Hematopoietic multipotent progenitor cell (in vitro differentiated cells): Measurements from ENCODE around the gene MYO1D. TPM values are rescaled to one million over a fixed set of nuclear protein-coding genes. Genes with fewer than 3 reads are reported as not detected.
A peak's percentile ranks its signal among the peaks of the same experiment; 100 is the strongest.
"Not testable (repeated sequence)": the region's sequence is repeated elsewhere in the genome, so short reads cannot be mapped to it uniquely, and the experiment has no call there.

ENCODE experiments used
- DNase-seq, 3 donors: peaks; one replicate each; pipeline ENCODE4 v3.0.0-alpha.2; 2011 to 2015; ENCODE audit warnings: low read depth in 2 of 3, low spot score in 2 of 3
- total RNA-seq: library from RNA; depleted of rRNA; stranded (reverse); fragments of >200 nt; gene quantifications from one replicate; pipeline ENCODE4 v1.2.3, GENCODE V29; 2012

MYO1D gene
- total RNA-seq, 1 donor = 8.1 TPM

DNA sequence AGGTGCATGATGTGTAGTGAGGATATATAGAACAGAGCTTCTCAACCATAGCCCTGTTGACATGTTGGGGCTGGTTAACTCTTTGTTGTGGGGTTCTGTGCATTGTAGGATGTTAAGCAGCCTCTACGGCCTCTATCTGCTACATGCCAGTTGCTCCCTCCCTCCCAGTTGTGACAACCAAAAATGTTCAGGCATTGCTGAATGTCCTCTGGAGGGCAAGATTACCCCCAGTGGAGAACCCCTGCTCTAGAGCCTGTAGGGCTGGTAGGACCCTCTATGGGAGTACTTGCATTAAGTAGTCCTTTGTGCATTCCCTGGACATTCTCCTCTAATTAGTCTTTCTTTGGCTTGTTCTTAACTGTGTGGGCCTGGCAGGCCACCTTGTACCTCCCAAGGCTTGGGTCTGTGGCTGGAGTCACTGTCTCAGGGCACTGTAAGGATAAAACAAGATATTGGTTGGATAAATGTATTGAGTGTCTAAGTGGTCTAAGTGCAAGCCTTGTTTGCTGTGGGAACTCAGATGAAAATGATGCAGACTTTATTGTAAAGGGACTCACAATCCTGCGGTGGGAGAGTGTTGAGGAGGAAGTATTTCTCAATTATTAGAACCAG is 19.8 kb upstream of the MYO1D start:
- DNase-seq = no peak

DNA sequence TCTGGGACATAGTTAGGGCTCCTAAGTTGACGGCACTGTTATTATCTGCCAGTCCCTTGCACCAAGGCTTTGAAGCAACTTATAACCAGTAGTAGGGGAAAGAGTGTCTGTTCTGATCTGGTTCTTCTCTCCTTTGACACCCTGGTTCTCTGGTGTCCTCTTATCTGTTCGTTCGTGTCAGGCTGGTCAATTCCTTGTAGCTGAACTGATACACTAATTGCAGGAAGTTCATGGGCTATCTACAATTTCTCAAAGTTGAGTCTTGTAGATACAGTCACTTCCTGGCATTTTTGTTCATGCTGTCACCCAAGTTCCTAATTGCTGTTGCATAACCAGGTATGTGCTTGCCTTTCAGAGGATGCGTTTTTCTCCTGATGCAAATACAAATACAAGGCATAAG is 17.3 kb upstream of the MYO1D start:
- DNase-seq = no peak

DNA sequence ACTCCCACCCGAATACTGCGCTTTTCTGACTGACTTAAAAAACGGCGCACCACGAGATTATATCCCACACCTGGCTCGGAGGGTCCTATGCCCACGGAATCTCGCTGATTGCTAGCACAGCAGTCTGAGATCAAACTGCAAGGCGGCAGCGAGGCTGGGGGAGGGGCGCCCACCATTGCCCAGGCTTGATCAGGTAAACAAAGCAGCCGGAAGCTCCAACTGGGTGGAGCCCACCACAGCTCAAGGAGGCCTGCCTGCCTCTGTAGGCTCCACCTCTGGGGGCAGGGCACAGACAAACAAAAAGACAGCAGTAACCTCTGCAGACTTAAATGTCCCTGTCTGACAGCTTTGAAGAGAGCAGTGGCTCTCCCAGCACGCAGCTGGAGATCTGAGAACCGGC is 10.5 kb upstream of the MYO1D start:
- DNase-seq = not testable (repeated sequence)

DNA sequence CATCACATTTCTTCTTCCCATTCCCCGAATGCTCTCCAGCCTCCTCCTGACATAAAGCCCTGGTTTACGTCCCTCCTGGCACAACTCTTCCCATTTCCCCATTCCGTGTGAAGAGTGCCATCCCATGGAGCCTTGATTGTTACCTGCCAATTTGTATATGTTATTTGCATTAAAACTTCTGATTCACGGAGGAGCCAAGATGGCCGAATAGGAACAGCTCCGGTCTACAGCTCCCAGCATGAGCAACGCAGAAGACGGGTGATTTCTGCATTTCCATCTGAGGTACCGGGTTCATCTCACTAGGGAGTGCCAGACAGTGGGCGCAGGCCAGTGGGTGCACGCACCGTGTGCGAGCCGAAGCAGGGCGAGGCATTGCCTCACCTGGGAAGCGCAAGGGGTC is 10.0 kb upstream of the MYO1D start:
- DNase-seq = not testable (repeated sequence)

DNA sequence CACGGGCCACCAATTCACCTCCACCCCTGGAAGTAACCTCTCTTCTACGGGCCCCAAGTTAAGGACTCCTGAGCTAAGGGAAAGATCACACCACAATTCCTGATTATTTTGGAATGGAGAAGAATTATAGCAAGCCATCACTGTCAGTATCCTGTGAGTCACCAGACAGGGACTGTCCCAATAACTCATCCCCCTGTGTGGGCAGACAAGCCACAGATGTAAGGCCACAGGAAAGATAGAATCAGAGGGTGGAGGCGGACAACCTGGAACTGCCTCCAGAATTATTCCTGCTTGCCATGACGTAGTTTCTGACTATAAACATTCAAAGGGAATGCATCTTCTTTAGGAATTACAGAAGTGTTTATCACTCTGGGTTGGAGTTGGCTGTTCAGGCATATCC is 5.8 kb upstream of the MYO1D start:
- no peak for DNase-seq

DNA sequence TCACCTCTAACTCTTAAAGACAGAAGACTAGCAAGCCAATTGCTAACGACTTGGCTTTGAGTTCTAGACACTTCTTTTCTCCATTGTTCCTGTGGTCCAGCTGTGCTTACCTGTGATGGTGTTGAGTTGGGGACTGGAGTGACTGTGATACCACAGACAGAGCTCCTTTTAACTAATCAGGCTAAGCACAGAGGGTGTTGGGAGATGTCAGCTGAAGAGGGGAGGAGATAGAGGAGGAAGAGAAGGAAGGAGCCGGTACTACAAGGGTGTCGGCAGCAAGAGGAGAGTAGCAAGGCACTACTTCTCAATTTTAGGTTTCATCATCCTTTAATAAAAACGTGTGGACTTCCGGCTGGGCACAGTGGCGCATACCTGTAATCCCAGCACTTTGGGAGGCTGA is 5.1 kb upstream of the MYO1D start:
- no peak for DNase-seq

DNA sequence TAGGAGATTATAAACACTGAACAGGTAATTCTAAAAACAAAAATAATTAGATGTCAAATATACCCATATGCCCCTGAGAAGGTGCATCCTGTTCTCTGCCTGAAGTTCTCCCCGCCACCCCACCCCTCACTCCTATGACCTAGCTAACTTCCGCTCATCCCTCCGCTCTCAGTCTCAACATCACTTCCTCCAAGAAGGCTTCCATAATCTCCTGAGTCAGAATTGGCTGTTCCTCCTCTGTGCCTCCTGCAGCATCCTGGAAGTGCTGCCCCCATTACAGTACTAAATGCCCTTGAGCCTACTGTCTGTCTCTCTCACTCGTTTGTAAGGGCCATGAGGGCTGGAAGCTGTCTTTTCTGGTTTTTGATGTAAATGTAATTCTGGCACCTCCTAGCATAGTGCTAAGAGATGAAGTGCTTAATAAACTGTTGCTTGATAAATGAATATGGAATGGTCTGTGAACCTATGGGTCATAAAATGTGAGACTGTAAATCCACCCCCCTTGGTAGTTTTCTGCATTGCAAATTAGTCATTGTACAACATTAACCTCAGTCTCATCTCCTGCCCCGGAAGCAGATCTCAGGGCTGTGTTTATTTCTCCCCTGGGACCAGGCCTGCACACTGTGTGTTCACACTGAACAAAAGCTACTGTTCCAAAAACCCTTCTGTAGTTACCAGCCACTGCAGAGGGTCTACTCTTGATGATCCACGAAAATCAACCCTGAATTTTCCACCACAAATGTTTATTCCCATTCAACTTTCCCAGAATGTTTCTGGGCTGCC is 3.9 kb upstream of the MYO1D start:
- DNase-seq = no peak

DNA sequence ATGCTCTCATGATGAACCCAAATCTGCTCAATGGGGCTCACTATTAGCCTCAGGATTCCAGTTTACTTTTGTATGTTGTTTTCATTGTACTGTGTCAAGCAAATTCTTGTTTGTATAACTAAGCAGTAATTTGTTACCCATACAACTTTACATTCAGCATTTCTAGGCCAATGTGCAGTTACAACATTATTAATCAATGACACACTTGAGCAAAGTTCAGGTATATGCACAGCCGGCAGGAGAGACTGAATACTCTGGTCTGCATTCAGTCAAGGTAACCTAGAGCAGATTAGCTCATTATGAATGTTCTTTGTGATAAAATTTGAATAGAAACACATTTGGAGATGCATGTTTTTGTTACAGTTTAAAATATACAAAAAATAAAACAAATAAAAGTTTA is 2.2 kb upstream of the MYO1D start:
- DNase-seq = no peak

DNA sequence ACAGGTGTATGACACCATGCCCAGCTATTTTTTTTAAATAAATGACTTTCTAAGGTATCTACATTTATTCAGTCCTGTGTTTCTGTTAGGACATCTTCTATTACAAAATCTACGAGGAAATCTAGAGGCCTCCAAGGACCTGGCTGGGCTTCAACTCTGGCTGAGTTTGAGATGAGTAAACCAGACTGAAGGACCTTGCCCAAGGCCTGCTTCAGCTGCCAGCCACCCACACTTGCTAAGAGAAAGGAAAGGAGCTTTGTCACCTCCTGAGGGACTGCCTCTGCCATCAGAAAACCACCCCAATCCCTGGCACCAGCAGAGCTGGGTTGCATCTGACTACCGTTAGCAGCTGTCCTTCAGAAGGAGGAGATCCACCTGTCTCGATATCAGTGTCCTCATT is 1.3 kb upstream of the MYO1D start:
- DNase-seq = no peak

DNA sequence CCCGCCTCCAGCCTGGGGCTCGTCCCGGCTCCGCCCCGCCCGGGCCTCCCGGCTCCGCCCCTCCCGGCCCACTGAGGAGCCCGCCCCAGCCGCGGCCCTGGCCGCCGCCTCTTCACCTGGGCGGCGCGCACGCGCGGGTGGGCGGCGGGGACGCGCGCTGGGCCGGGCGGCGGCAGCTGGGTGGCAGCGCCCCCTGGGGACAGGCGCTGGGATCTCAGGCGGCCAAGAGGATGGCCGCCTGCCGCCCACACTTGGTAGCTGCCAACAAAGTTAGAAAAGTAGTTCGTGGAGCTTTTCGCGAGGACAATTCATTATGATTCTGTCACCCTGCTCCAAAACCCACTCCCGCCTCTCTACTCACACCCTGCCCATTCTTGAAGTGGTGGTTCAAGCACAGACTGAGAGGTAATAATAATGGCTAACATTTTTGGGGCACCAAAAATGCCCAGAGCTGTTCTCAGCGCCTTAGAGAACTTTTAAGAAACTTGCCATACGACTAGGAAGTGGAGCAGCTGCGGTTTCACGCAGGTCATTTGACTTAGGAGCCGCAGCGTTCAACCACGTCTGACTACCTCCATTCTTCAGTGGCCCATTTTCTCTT is 340 bp upstream of the MYO1D start:
- peak; percentile 89 to 93 (median 90) for DNase-seq

DNA sequence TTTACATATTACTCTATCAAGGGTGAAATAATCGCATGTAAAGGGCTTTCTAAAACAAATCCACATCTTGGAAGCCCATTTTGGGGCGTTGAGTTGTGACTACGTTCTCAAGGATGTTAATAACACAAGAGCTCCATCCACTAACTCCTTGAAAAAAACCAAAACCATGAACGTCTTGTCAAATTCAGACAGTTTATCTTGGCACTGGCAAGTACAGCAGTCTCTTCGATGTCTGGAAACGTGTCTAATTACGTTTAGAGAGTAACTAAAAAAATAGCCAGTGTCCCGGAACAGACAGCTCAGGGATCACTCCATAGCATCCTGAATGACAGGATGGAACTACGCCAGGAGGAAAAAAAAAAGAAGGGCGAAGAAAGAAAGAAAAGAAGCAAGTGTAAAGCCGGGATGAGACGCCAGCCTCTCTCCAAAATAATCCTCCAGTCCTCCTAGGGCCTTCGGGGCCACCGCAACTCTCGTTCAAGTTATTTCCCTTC is 954 bp downstream of the MYO1D start:
- DNase-seq = peak in 1 of 3 donors; percentile 21

DNA sequence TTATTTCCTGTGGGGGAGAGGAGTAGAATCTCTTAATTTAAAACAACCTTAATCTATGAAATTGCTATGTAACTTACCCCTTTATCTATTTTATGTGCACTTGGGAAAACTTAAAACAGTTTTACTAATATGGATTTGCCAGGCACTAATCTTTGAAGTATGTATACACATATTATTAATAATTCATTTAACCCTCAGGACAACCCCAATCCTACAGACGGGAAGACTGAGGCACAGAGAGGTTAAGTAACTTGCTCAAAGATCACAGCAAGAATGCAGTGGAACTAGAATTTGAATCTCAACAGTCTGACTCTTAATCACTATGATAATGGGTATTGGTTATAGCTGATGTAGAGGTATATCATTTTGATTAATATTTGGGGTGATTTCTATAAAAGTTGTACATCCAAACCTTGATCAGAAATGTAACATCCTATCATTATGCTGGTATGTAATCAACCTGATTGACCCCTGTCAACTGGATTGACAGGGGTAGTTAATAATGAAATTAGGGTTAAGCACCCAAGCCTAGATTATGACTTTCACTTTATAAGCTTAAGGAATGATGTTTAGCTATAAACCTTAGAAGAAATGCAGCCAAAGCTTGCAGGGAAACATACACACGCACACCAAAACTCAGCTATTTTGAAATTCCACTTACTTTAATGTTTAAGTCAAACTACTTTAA is 1.6 kb downstream of the MYO1D start:
- DNase-seq = no peak

DNA sequence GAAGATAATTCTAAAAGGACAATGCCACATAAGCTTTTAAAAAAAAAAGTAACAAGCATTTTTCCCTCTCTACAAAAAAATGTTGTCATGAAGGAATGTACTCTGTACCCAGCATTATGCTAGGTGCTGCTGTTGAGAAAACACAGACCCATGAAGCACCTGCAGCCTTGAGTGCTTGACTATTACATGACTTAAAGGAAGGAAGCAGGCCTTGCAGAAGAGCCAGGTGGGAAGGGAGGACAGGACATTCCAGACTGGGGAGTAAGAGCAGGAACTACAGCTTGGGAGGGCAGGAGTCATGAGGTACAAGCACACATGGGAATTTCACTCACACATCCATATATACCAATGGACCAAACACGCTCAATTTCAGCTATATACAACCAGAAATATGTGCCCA is 3.8 kb downstream of the MYO1D start:
- no peak for DNase-seq

DNA sequence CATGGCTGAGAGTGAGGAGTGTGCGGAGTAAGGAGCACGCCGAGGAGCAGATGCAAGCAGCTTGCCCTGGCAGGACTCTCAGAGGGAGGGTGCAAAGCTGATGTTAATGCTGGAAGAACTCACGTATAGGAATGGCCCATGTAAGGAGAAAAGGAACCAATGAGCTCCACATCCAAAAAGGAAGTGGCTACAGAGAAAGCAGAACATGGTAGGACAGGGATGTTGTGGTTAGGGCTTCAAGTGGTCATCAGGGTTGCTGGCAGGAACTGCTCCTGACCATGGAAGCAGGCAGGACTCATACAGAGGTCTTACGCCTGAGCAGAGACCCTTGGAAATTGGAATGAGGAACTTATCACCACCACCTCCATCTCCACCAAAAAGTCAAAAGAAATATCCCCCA is 5.2 kb downstream of the MYO1D start:
- DNase-seq = peak in 1 of 3 donors; percentile 4

DNA sequence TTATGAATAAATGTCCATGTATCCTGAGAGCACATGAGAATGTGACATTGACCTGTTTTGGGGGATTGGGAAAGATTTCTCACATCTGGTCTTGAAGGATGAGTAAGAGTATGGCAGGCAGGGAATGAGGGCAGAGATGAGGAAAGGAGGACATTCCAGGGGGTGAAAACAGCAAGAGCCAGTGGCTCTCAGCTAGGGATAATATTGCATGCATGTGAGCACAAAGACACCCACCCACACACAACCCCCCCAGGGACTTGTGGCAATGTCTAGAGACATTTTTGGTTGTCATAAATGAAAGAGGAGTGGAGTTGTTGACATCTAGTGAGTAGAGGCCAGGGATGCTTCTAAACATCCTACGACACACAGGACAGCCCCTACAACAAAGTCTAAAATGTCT is 6.0 kb downstream of the MYO1D start:
- DNase-seq = no peak

DNA sequence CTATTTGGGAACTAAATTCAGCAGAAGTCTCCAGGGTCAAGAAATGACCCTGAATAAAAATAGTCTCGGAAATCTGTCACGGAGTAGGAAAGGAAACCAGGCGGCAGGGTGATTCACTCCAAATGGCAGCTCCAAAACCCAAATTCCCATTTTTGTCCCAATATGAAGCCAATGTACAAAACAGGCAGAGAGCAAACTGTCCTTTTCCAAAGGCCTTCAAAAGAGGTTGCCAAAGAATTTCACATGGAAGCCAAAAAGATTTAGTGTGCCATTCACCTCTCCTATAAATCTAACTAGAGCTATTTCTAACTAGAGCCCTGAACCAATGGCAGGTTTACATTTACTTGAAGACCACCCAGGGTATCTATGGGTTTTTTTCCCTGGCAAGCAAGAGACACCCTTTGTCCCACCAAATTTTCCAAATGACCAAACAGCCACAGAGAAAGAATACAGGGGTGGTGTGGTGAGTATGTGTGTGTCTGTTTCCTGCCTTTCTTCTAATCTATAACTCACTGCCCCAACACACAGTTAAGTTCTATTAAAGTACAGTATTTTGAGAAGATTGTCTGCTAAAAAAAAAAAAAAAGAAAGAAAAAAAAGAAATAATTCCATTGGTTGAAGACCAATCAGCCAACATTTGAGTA is 6.8 kb downstream of the MYO1D start:
- DNase-seq = no peak

DNA sequence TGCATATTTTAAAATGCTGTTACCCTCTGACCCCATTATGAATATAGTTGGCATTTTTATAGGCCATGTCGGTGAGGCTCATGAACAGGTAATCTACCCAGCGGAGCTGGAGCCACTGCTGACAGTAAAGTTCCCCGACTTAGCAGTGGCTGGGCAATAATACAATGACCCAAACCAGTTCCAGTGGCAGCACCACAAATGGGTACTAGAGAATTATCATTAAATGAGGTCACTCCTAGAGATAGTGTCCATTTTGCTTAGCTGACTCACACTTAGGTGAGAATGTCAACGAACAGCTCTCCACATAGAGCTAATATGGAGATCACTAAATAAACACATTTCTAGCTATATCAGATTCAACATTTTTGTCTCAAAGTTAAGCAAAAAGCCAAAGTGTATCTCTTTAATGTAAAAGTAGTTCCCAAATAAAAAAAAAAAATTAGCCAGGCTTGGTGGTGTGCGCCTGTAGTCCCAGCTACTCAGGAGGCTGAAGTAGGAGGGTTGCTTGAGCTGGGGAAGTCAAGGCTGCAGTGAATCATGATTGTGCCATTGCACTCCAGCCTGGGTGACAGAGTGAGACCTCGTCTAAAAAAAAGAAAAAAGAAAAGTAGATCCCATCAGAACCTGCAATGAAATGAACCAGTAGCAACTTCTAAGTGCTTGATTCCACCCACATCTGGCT is 7.4 kb downstream of the MYO1D start:
- DNase-seq = no peak

DNA sequence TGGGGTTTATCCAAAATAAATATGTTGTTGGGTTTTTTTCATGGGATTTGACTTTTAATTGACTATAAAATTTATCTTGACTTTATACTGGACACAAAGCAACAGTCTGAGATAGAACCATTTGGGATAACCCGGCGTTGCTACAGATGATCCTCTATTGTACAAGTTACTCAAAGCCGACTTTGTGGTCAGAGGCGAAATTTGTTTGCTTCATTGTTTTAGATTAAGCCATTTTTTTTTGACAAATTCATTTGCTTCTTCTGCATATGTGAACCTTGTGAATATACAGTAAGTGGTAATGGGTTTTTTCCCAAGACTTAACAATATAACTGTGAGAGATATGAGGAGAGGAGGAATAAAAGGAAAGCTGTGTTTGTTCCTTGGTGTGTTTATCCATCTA is 11.8 kb downstream of the MYO1D start:
- DNase-seq = no peak

DNA sequence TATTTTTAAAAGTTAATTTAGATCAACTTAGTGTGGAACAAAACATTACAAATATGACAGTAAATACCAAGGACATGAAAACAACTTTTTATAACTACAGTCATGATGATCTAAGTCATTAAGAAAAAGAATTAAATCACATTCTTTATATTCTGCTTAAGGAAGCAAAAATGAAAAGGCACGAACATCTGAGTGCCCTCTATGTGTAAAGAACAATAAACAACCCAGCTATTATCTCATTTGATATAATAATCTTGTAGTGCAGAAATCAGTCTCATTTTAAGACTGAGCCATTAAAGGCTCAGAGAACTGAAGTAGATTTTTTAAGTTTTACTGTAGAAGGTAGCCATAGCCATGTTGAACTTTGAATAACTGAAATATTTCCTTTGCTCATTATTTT is 13.4 kb downstream of the MYO1D start:
- no peak for DNase-seq

DNA sequence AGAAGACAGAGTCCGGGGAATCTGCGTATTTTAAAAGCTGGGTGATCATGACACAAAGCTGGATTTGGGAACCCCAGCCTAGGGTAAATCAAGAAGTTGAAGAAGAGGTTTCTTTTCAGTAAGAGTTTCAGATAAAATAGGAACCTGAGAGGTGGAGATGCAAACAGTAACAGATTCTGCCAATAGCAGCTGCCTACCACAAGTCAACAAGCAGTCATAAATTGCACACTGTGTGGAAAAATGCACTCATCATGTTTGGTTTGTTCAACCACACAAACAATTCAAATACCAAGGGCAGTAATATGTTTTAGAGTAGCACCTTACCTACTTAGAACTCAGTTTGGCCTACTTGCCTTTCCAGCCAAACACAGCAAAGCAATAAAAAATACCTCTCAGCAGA is 14.0 kb downstream of the MYO1D start:
- no peak for DNase-seq
